DMS 273 (cell line): ENCODE results near the gene INSL6.
"Not testable (repeated sequence)": the region's sequence is repeated elsewhere in the genome, so short reads cannot be mapped to it uniquely, and the experiment has no call there.

Experiments
- DNase-seq: peaks from one replicate; lab custom pipeline; 2025; ENCODE audit not compliant: unreplicated experiment; lab: John Stamatoyannopoulos, UW

INSL6 gene, protein sequence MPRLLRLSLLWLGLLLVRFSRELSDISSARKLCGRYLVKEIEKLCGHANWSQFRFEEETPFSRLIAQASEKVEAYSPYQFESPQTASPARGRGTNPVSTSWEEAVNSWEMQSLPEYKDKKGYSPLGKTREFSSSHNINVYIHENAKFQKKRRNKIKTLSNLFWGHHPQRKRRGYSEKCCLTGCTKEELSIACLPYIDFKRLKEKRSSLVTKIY

DNA sequence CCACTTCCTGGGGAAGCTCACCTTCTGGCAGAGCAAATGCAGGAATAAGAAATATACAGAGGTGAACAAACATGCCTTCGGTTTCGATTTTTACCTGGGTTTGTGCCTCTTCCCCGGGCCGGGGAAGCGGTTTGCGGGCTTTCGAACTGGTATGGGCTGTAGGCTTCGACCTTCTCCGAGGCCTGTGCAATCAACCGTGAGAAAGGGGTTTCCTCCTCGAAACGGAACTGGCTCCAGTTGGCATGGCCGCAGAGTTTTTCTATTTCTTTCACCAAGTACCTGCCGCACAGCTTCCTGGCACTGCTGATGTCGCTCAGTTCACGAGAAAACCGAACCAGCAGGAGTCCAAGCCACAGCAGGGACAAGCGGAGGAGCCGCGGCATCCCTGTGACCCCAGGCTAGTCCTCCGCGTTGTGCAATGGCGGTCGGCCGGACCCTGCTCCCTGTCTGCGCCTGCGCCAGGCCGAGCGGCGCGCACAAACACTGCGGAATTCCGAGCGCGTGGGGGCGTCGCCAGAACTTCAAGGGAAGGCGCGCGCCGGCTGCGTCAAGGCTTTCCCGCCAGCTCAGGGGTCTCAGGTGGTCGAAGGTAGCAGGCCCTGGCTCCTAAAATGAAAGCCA lies at the start of gene INSL6:
TSS of gene INSL6 (minus strand) at position 420 of the 621 bp plus-strand sequence. CDS start at position 383, 37 bp downstream.
- DNase-seq, result no peak

- DNase-seq, result no peak
Observed at GRCh38 chr9:5231212-5231611, 45.8 kb upstream of the INSL6 start, which contains the start of gene INSL4. INSL4 (plus strand) TSS chr9:5231419; CDS start chr9:5231524, 105 bp downstream.

GRCh38 chr9:5230554-5230953 lies 45.1 kb upstream of the INSL6 start:
- no peak for DNase-seq

DNA sequence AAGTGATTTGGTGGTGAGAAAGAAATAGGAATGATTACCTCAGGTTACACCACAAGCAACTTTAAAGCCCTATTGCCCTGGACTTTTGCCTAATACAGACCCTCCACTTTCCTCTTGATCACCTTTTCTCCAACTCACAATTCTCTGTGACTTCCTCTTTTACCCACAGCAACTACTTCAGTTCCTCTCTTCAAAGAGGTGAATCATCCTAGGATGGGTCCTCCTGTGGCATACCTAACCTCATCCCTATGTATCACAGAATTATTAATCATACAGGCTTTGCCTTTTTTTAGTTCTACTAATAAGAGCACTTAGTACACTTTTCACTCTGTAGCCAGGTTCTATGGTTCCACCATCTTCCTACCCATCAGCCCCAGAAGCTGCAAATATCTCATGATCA lies 19.6 kb upstream of the INSL6 start:
- no peak for DNase-seq

GRCh38 chr9:5195463-5195862 lies 10.0 kb upstream of the INSL6 start:
- no peak for DNase-seq

- no peak for DNase-seq
Observed at GRCh38 chr9:5193345-5193744, 7.9 kb upstream of the INSL6 start.

- no peak for DNase-seq
Observed at GRCh38 chr9:5191985-5192384, 6.5 kb upstream of the INSL6 start.

DNA sequence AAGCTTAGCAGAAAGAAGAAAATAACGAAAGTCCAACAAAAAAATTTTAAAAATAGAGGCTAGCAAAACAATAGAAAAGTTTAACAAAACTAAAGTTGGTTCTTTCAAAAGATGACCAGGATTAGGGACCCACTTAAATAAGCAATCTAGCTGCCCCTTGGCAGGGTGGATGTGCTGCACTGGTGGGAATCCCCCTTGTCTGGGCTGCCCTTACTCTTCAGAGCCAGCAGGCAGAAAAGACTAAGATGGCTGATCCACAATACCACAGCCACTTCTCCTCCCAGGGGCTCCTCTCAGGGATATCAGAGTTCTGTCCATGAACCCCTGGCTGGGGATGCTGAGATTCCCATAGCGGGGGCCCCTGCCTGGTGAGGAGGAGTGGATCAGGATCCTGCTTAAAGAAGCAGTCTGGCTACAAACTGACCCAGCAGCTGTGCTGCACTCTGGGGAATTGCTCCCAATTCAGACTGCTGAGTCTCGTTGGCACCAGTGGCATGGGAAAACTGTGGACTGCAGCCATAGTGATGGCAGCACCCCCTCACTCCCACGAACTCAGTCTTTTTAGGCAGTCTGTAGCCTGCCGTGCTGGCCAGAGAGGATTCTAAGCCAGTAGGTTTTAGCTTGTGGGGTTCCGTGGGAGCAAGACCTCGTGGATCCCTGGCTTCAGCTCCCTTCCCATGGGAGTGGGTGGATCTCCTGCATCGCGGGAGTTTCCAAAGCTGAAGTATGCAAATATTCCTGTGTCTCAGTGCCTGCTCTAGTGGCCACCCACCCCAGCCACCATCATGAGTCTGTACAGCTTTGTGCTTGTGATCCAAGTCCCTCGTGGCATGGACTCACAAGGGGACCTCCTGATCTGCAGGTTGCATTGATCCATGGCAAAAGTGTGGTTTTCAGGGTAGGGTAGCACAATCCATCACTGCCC lies 2.9 kb upstream of the INSL6 start:
- DNase-seq, result peak; percentile 15

DNA sequence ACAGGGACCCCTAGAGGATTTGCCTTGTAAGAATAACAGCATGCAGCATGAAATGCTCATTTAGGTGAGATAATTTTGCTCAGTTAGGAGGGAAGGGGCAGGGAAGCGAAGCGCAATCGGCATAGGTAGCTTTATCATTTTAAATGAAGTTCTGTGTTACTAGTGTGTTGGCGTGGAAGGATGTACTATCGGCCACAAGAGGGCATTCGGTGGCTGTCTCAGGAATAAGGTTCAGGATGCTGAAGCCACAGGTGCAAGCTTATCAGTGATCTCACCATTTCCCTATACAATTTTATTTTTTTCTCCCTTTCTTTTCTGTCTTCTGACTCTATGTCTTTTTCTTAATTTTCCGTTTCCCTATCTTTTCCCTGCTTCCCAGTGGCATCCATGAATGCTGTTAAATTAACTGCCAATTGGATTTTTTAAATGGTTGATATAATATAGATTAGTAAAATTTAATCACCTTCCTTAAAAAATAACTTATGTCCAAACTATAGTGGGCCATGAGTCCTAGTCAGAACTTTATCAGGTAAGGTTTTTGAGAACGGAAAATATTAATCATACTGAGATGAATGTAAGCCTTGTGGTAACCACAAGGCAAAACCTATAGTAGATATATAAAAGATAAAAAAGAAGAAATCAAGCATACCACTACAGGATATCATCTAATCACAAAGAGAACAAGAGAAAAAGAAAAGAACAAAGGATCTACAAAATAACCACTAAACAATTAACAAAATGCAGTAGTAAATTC lies 1.2 kb upstream of the INSL6 start:
- peak; percentile 66 for DNase-seq

GRCh38 chr9:5184776-5185175 lies 663 bp downstream of the INSL6 start:
- DNase-seq, result no peak

GRCh38 chr9:5180631-5181030 lies 4.8 kb downstream of the INSL6 start:
- DNase-seq, result not testable (repeated sequence)

DNA sequence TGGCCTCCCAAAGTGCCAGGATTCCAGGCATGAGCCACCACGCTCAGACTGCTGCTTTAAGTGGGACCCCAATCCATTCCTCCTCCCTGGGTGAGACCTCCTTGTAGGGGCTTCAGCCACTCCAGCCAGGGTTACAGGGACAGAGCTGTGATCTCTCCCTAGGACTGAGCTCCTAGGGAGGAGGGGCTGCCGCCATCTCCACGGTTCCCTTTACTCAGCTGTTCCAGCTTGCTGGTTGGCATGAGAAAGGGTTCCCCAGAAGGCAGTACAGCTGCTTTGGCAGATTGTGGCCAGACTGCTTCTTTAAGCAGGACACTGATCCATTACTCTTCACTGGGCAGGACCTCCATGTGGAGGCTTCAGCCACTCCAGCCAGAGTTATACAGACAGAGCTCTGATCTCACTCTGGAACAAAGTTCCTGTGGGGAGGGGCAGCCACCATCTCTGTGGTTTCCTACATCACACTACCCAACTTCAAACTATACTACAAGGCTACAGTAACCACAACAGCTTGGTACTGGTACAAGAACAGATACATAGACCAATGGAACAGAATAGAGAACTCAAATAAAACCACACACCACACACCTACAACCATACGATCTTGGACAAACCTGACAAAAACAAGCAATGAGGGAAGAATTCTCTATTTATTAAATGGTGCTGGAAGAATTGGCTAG lies 7.2 kb downstream of the INSL6 start:
- DNase-seq, result peak; percentile 5

DNA sequence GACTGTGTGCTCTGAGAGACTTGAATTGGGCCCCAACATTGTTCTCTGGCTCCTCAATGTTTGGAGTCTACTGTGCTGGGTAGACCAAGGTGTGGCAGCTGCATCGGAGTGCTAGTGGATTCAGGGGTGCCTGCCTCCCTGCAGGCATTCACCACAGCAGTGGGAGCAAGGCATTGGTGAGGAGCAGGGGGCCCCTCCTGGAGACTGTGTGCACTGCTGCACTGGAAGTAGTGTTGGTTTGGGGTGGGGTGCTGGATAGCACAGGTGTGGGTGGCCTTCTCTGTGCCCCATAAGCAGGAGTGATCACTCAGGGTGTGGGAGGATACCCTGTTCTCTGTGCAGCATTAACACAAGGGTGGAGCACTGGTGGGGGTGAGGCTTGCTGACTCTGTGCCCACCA lies 39.2 kb downstream of the INSL6 start:
- DNase-seq, result no peak

- DNase-seq, result no peak
Observed at GRCh38 chr9:5144217-5144616, 41.2 kb downstream of the INSL6 start.

DNA sequence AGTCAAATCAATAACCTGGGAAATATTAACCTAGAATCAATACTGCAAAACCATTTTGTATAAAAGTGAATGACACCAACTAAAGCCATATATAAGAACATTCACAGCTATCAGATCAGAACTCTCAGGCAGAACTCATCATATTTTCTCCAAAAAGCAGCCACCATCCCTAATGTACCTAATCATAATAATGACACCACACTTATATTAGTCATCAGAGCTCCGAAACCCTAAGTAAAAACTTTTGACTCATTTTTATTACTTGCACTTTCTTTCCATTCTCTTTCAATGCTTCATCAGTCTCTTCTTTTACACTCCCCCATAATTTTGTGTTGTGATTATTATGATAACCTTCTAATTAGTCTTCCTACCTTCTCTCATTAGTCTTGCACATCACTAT lies 45.3 kb downstream of the INSL6 start:
- no peak for DNase-seq

- no peak for DNase-seq
Observed at GRCh38 chr9:5122516-5122915, 62.9 kb downstream of the INSL6 start.

DNA sequence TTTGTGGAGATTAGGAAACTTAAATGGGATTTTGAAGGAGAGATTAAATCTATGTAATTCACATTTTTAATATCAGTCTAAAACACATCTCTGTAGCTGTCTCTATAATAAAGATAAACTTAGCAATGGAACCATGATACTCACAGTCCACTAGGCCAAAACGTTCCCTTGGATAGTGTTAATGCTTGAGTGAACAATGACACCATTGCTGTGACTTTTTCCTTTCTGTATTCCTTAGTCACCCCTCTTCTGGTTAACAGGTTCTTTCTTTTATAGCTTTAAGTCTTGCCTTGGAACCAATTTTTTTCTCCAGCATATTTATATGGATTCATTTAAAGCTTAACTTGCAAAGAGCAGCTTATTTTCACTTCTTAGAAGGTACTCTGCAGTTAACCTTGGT lies 63.3 kb downstream of the INSL6 start:
- DNase-seq, result no peak

GRCh38 chr9:5113994-5114748 lies 71.3 kb downstream of the INSL6 start:
- no peak for DNase-seq
